ENCODE data around the gene FADS2.

DNA sequence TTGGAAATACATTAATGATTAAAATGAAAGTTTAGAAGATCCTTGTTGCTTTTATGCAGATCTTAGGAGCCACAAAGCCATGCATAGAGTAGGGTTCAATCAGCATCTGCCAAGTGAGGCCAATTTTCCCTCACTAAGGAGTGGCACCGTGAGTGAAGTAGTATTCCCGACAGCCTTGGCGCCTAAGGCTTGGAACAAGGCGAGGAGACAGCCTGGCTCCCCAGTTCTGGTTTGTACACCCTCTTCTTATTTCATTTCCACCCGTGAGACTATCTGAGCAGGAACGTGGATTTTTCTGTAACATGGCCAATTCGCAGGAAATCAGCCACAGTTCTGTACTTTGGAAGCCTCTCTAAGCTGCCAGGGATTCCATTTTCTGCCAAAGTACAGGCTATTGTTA is 22.6 kb downstream of the FADS2 start:
- TF ChIP-seq CTCF (IDR thresholded peaks at IDR 0.05), result no peak
- no peak for TF ChIP-seq POLR2A (IDR thresholded peaks at IDR 0.05)
